Activated CD8-positive, alpha-beta memory T cell treated with anti-CD3 and anti-CD28 coated beads, Interleukin-2, amount 50 U/mL, for 1 hour (primary cell): ENCODE measurements around the gene PPP1R15A.
"Not testable (repeated sequence)": the region's sequence is repeated elsewhere in the genome, so short reads cannot be mapped to it uniquely, and the experiment has no call there.

Experiments
- DNase-seq: peaks from one replicate; pipeline ENCODE4 v3.0.0-alpha.2; 2020; ENCODE audit errors: extremely low read depth

Gene PPP1R15A

GRCh38 chr19:48914181-48914580 lies 42.0 kb downstream of the PPP1R15A start:
- DNase-seq, result no peak

- no peak for DNase-seq
Measured at GRCh38 chr19:48915757-48916156, 43.5 kb downstream of the PPP1R15A start.

GRCh38 chr19:48918071-48918470 lies 45.9 kb downstream of the PPP1R15A start:
- no peak for DNase-seq

GRCh38 chr19:48918801-48919247 lies 46.6 kb downstream of the PPP1R15A start:
- no peak for DNase-seq

- DNase-seq, result not testable (repeated sequence)
Measured at GRCh38 chr19:48919271-48919670, 47.0 kb downstream of the PPP1R15A start.

- no peak for DNase-seq
Measured at GRCh38 chr19:48920949-48921348, 48.7 kb downstream of the PPP1R15A start.

- DNase-seq, result no peak
Measured at GRCh38 chr19:48921721-48922500, 49.7 kb downstream of the PPP1R15A start.

GRCh38 chr19:48922548-48923490 lies 50.6 kb downstream of the PPP1R15A start:
- no peak for DNase-seq

GRCh38 chr19:48925240-48925843 lies 53.1 kb downstream of the PPP1R15A start:
- DNase-seq, result no peak
